GM12891 (cell line): ENCODE data around the gene DIDO1.
"Not testable (repeated sequence)": the region's sequence is repeated elsewhere in the genome, so short reads cannot be mapped to it uniquely, and the experiment has no call there.

Experiments
- DNase-seq: peaks from one replicate; pipeline ENCODE4 v3.0.0; 2011; ENCODE audit warnings: low spot score; ENCODE audit not compliant: insufficient read length
- FAIRE-seq: peaks from 2 replicates; lab custom pipeline; 2011; peaks lifted over from hg19 to GRCh38; lab: Jason Lieb, UNC
- PAX5 ChIP-seq: IDR thresholded peaks from 2 replicates; pipeline ENCODE4 v1.6.1; 2011; ENCODE audit warnings: low read length, moderate library complexity, mild to moderate bottlenecking; ENCODE audit not compliant: insufficient read depth, severe bottlenecking
- POLR2A ChIP-seq: IDR thresholded peaks from 2 replicates; pipeline ENCODE4 v1.6.1; 2011; ENCODE audit warnings: low read depth, low read length, control low read depth
- POLR2AphosphoS5 ChIP-seq: IDR thresholded peaks from 2 replicates; pipeline ENCODE4 v1.6.1; 2011; ENCODE audit warnings: low read depth, low read length, control low read depth
- POU2F2 ChIP-seq: IDR thresholded peaks from 2 replicates; pipeline ENCODE4 v1.6.1; 2011; ENCODE audit warnings: low read depth, mild to moderate bottlenecking, control low read depth, low read length, moderate library complexity
- SPI1 ChIP-seq: IDR thresholded peaks from 2 replicates; pipeline ENCODE4 v1.6.1; 2011; ENCODE audit warnings: low read depth, low read length, control low read depth
- TAF1 ChIP-seq: IDR thresholded peaks from 2 replicates; pipeline ENCODE4 v1.6.1; 2011; ENCODE audit warnings: low read depth, low read length, control low read depth

The DIDO1 gene

GRCh38 chr20:62928246-62928939 lies 2.1 kb upstream of the DIDO1 start:
- DNase-seq (no peak), FAIRE-seq (no peak)
- TF ChIP-seq PAX5 (no peak), POLR2AphosphoS5 (no peak), SPI1 (no peak), POU2F2 (no peak), POLR2A (no peak), TAF1 (no peak)

- FAIRE-seq (no peak), DNase-seq (no peak)
- no peak for TF ChIP-seq SPI1
- TF ChIP-seq POLR2A, result no peak
- no peak for TF ChIP-seq TAF1
- no peak for TF ChIP-seq POU2F2
- TF ChIP-seq PAX5, result no peak
- TF ChIP-seq POLR2AphosphoS5, result no peak; the same call in 1 of the 2 replicates
Observed at GRCh38 chr20:62927128-62927705, 912 bp upstream of the DIDO1 start.

GRCh38 chr20:62925420-62926228 lies 681 bp downstream of the DIDO1 start:
- TF ChIP-seq POU2F2 (0 out of 2 replicates have a peak, but pooled peaks have one; percentile 14), SPI1 (peak; percentile 17; the same call in 1 of the 2 replicates), TAF1 (no peak)
- FAIRE-seq (no peak), DNase-seq (no peak)

GRCh38 chr20:62925076-62925419 lies 1.3 kb downstream of the DIDO1 start:
- DNase-seq (no peak), FAIRE-seq (no peak)
- TF ChIP-seq POLR2A (no peak), POU2F2 (no peak), PAX5 (no peak), POLR2AphosphoS5 (no peak), TAF1 (no peak), SPI1 (no peak)

- no peak for FAIRE-seq
- no peak for DNase-seq
Observed at GRCh38 chr20:62924442-62925075, 1.7 kb downstream of the DIDO1 start.

GRCh38 chr20:62923669-62924441 lies 2.5 kb downstream of the DIDO1 start:
- no peak for TF ChIP-seq POU2F2
- no peak for TF ChIP-seq TAF1
- TF ChIP-seq POLR2A, result no peak
- TF ChIP-seq SPI1, result no peak
- TF ChIP-seq PAX5, result no peak
- TF ChIP-seq POLR2AphosphoS5, result no peak
- no peak for FAIRE-seq

More at GRCh38 chr20:62924442-62925075, 1.7 kb downstream of the DIDO1 start:
- TF ChIP-seq POU2F2 (no peak), TAF1 (no peak), SPI1 (no peak), POLR2A (no peak), POLR2AphosphoS5 (no peak; the same call in 1 of the 2 replicates), PAX5 (no peak)

GRCh38 chr20:62923059-62923668 lies 3.1 kb downstream of the DIDO1 start:
- FAIRE-seq, DNase-seq: not testable (repeated sequence)

More at GRCh38 chr20:62923669-62924441, 2.5 kb downstream of the DIDO1 start:
- DNase-seq, result no peak

GRCh38 chr20:62922451-62922921 lies 3.8 kb downstream of the DIDO1 start:
- TF ChIP-seq POU2F2, result no peak
- TF ChIP-seq SPI1, result no peak
- TF ChIP-seq POLR2AphosphoS5, result no peak
- TF ChIP-seq TAF1, result no peak
- TF ChIP-seq PAX5, result no peak
- TF ChIP-seq POLR2A, result no peak
- DNase-seq (no peak), FAIRE-seq (no peak)
